ENCODE measurements around the gene NRSN1.

Gene NRSN1

GRCh38 chr6:24125980-24126379 lies at the start of gene NRSN1:
Gene NRSN1, plus strand, starts transcription at chr6:24126215. Its CDS starts 8,113 bp downstream, at chr6:24134328.
- Mint-ChIP-seq H3K9me3 (peaks cover 5% of the 10 kb centered on the region), H3K27ac (no peak within 1 kb of the TSS), H3K4me1 (ENCODE audit: low read depth) (peaks cover 4% of the 10 kb centered on the region), H3K4me3 (no peak within 1 kb of the TSS), H3K27me3 (peaks cover 36% of the 10 kb centered on the region), H3K36me3 (ENCODE audit: low read depth) (no peaks in the 10 kb centered on the region)

GRCh38 chr6:24078200-24078599 lies 47.8 kb upstream of the NRSN1 start:
- no peaks in the 10 kb centered on the region for H3K4me1 Mint-ChIP-seq (ENCODE audit: low read depth)
- H3K27me3 Mint-ChIP-seq, result no peaks in the 10 kb centered on the region
- H3K36me3 Mint-ChIP-seq (ENCODE audit: low read depth), result no peaks in the 10 kb centered on the region
- H3K4me3 Mint-ChIP-seq, result no peak overlapping the region
- H3K27ac Mint-ChIP-seq, result no peak overlapping the region
- H3K9me3 Mint-ChIP-seq, result peaks cover 9% of the 10 kb centered on the region

- H3K36me3 Mint-ChIP-seq (ENCODE audit: low read depth), result no peaks in the 10 kb centered on the region
- H3K4me1 Mint-ChIP-seq (ENCODE audit: low read depth), result no peaks in the 10 kb centered on the region
- H3K27ac Mint-ChIP-seq, result no peak overlapping the region
- H3K4me3 Mint-ChIP-seq, result no peak overlapping the region
- no peaks in the 10 kb centered on the region for H3K27me3 Mint-ChIP-seq
- peaks cover 9% of the 10 kb centered on the region for H3K9me3 Mint-ChIP-seq
Measured at GRCh38 chr6:24079076-24079475, 46.9 kb upstream of the NRSN1 start.

GRCh38 chr6:24080711-24081110 lies 45.3 kb upstream of the NRSN1 start:
- Mint-ChIP-seq H3K27me3 (no peaks in the 10 kb centered on the region), H3K4me3 (no peak overlapping the region), H3K36me3 (ENCODE audit: low read depth) (no peaks in the 10 kb centered on the region)

GRCh38 chr6:24089736-24090135 lies 36.3 kb upstream of the NRSN1 start:
- Mint-ChIP-seq H3K4me3 (no peak overlapping the region), H3K9me3 (no peaks in the 10 kb centered on the region), H3K4me1 (ENCODE audit: low read depth) (no peaks in the 10 kb centered on the region), H3K27me3 (no peaks in the 10 kb centered on the region), H3K36me3 (ENCODE audit: low read depth) (no peaks in the 10 kb centered on the region), H3K27ac (no peak overlapping the region)

More at GRCh38 chr6:24080711-24081110, 45.3 kb upstream of the NRSN1 start:
- no peak overlapping the region for H3K27ac Mint-ChIP-seq
- peaks cover 9% of the 10 kb centered on the region for H3K9me3 Mint-ChIP-seq
- no peaks in the 10 kb centered on the region for H3K4me1 Mint-ChIP-seq (ENCODE audit: low read depth)

GRCh38 chr6:24092407-24092806 lies 33.6 kb upstream of the NRSN1 start:
- H3K27me3 Mint-ChIP-seq, result peaks cover 10% of the 10 kb centered on the region
- no peaks in the 10 kb centered on the region for H3K36me3 Mint-ChIP-seq (ENCODE audit: low read depth)
- no peaks in the 10 kb centered on the region for H3K4me1 Mint-ChIP-seq (ENCODE audit: low read depth)
- H3K27ac Mint-ChIP-seq, result no peak overlapping the region
- no peaks in the 10 kb centered on the region for H3K9me3 Mint-ChIP-seq
- no peak overlapping the region for H3K4me3 Mint-ChIP-seq

GRCh38 chr6:24093381-24093780 lies 32.6 kb upstream of the NRSN1 start:
- no peaks in the 10 kb centered on the region for H3K4me1 Mint-ChIP-seq (ENCODE audit: low read depth)
- H3K9me3 Mint-ChIP-seq, result no peaks in the 10 kb centered on the region
- peaks cover 13% of the 10 kb centered on the region for H3K27me3 Mint-ChIP-seq
- H3K27ac Mint-ChIP-seq, result no peak overlapping the region
- H3K36me3 Mint-ChIP-seq (ENCODE audit: low read depth), result no peaks in the 10 kb centered on the region
- no peak overlapping the region for H3K4me3 Mint-ChIP-seq

- Mint-ChIP-seq H3K9me3 (no peaks in the 10 kb centered on the region), H3K36me3 (ENCODE audit: low read depth) (no peaks in the 10 kb centered on the region), H3K4me1 (ENCODE audit: low read depth) (no peaks in the 10 kb centered on the region), H3K4me3 (no peak overlapping the region), H3K27ac (no peak overlapping the region), H3K27me3 (peaks cover 17% of the 10 kb centered on the region)
Measured at GRCh38 chr6:24099181-24099580, 26.8 kb upstream of the NRSN1 start.

- no peaks in the 10 kb centered on the region for H3K9me3 Mint-ChIP-seq
- no peak overlapping the region for H3K27ac Mint-ChIP-seq
- H3K36me3 Mint-ChIP-seq (ENCODE audit: low read depth), result no peaks in the 10 kb centered on the region
- no peaks in the 10 kb centered on the region for H3K4me1 Mint-ChIP-seq (ENCODE audit: low read depth)
- no peak overlapping the region for H3K4me3 Mint-ChIP-seq
- peaks cover 17% of the 10 kb centered on the region for H3K27me3 Mint-ChIP-seq
Measured at GRCh38 chr6:24100024-24100769, 25.8 kb upstream of the NRSN1 start.

GRCh38 chr6:24100770-24101155 lies 25.3 kb upstream of the NRSN1 start:
- H3K9me3 Mint-ChIP-seq, result no peaks in the 10 kb centered on the region
- H3K27ac Mint-ChIP-seq, result no peak overlapping the region
- no peak overlapping the region for H3K4me3 Mint-ChIP-seq
- H3K27me3 Mint-ChIP-seq, result peaks cover 17% of the 10 kb centered on the region
- no peaks in the 10 kb centered on the region for H3K36me3 Mint-ChIP-seq (ENCODE audit: low read depth)
- no peaks in the 10 kb centered on the region for H3K4me1 Mint-ChIP-seq (ENCODE audit: low read depth)

GRCh38 chr6:24105191-24105590 lies 20.8 kb upstream of the NRSN1 start:
- Mint-ChIP-seq H3K27ac (no peak overlapping the region), H3K9me3 (no peaks in the 10 kb centered on the region), H3K4me3 (no peak overlapping the region), H3K4me1 (ENCODE audit: low read depth) (no peaks in the 10 kb centered on the region), H3K27me3 (peaks cover 4% of the 10 kb centered on the region), H3K36me3 (ENCODE audit: low read depth) (no peaks in the 10 kb centered on the region)

- H3K4me1 Mint-ChIP-seq (ENCODE audit: low read depth), result no peaks in the 10 kb centered on the region
- no peak overlapping the region for H3K27ac Mint-ChIP-seq
- H3K9me3 Mint-ChIP-seq, result no peaks in the 10 kb centered on the region
- no peak overlapping the region for H3K4me3 Mint-ChIP-seq
- H3K36me3 Mint-ChIP-seq (ENCODE audit: low read depth), result no peaks in the 10 kb centered on the region
- H3K27me3 Mint-ChIP-seq, result peaks cover 4% of the 10 kb centered on the region
Measured at GRCh38 chr6:24106291-24106690, 19.7 kb upstream of the NRSN1 start.

GRCh38 chr6:24107294-24107693 lies 18.7 kb upstream of the NRSN1 start:
- no peaks in the 10 kb centered on the region for H3K36me3 Mint-ChIP-seq (ENCODE audit: low read depth)
- peaks cover 4% of the 10 kb centered on the region for H3K27me3 Mint-ChIP-seq
- no peak overlapping the region for H3K27ac Mint-ChIP-seq
- H3K4me3 Mint-ChIP-seq, result no peak overlapping the region
- H3K9me3 Mint-ChIP-seq, result no peaks in the 10 kb centered on the region
- no peaks in the 10 kb centered on the region for H3K4me1 Mint-ChIP-seq (ENCODE audit: low read depth)

- H3K36me3 Mint-ChIP-seq (ENCODE audit: low read depth), result no peaks in the 10 kb centered on the region
- H3K27ac Mint-ChIP-seq, result no peak overlapping the region
- no peaks in the 10 kb centered on the region for H3K4me1 Mint-ChIP-seq (ENCODE audit: low read depth)
- no peaks in the 10 kb centered on the region for H3K9me3 Mint-ChIP-seq
- no peak overlapping the region for H3K4me3 Mint-ChIP-seq
- H3K27me3 Mint-ChIP-seq, result no peaks in the 10 kb centered on the region
Measured at GRCh38 chr6:24108056-24108455, 18.0 kb upstream of the NRSN1 start.

GRCh38 chr6:24110417-24110816 lies 15.6 kb upstream of the NRSN1 start:
- Mint-ChIP-seq H3K9me3 (no peaks in the 10 kb centered on the region), H3K4me3 (no peak overlapping the region), H3K27ac (no peak overlapping the region), H3K36me3 (ENCODE audit: low read depth) (no peaks in the 10 kb centered on the region), H3K4me1 (ENCODE audit: low read depth) (no peaks in the 10 kb centered on the region), H3K27me3 (no peaks in the 10 kb centered on the region)

- no peak overlapping the region for H3K27ac Mint-ChIP-seq
- no peaks in the 10 kb centered on the region for H3K36me3 Mint-ChIP-seq (ENCODE audit: low read depth)
- no peaks in the 10 kb centered on the region for H3K27me3 Mint-ChIP-seq
- no peak overlapping the region for H3K4me3 Mint-ChIP-seq
- H3K4me1 Mint-ChIP-seq (ENCODE audit: low read depth), result peaks cover 4% of the 10 kb centered on the region
- H3K9me3 Mint-ChIP-seq, result no peaks in the 10 kb centered on the region
Measured at GRCh38 chr6:24113891-24114290, 12.1 kb upstream of the NRSN1 start.
